ENCODE measurements around the gene ZFP1. TPM values are rescaled to one million over a fixed set of nuclear protein-coding genes. Genes with fewer than 3 reads are reported as not detected.

ZFP1 gene
- total RNA-seq, 1 donor from 2014 or later: 10.4 TPM

DNA sequence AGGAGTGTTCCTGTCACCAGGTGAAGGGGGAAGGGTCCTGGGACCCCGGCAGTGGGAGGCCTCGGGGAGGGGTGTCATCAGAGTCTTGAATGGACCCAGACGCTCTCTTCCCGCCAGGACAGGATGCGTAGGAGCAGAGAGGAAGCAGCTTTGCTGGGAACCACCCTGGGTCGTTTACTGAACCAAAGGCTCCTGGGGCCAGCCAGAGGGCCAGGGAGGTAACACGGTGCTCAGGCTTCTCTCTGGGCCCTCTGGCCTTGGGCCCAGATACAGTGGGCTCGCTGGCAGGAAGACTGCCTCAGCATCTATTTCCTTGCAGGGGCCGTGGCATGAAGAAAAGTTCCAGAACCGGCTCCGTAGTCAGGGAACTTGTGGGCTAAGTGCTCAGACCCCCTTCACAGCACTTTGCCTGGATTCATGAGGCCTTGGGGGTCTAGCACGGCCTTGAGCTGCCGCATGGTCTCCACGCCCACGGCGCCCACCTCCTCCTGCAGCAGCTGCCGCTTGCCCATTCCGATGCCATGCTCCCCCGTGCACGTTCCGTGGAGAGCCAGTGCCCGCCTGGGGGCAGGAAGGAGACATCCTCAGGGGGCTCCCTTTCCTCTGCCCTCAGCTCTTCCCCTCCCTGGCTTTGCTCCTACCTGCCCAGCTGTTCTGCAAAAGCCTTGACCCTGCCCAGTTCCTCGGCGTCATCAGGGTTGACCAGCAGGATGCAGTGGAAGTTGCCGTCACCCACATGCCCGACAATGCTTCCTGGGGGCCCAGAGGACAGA lies 36.2 kb upstream of the ZFP1 start:
- TF ChIP-seq, protein P1, sequence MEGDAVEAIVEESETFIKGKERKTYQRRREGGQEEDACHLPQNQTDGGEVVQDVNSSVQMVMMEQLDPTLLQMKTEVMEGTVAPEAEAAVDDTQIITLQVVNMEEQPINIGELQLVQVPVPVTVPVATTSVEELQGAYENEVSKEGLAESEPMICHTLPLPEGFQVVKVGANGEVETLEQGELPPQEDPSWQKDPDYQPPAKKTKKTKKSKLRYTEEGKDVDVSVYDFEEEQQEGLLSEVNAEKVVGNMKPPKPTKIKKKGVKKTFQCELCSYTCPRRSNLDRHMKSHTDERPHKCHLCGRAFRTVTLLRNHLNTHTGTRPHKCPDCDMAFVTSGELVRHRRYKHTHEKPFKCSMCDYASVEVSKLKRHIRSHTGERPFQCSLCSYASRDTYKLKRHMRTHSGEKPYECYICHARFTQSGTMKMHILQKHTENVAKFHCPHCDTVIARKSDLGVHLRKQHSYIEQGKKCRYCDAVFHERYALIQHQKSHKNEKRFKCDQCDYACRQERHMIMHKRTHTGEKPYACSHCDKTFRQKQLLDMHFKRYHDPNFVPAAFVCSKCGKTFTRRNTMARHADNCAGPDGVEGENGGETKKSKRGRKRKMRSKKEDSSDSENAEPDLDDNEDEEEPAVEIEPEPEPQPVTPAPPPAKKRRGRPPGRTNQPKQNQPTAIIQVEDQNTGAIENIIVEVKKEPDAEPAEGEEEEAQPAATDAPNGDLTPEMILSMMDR (IDR thresholded peaks at IDR 0.05): no peak
- intact Hi-C loops (cut with DNase I): loop anchor here (5.0 kb wide), 1 partner anchor 115 kb away; the partner anchor contains the start of gene ZNRF1
- DNase-seq (peak; percentile 63), ATAC-seq (no peak)
- Histone ChIP-seq H3K4me3 (peak overlapping the region; percentile 8), H3K4me1 (peaks cover 75% of the 10 kb centered on the region), H3K27me3 (ENCODE audit: low read depth) (no peaks in the 10 kb centered on the region), H3K9me3 (no peaks in the 10 kb centered on the region), H3K36me3 (no peaks in the 10 kb centered on the region), H3K27ac (peak overlapping the region; percentile 74)

DNA sequence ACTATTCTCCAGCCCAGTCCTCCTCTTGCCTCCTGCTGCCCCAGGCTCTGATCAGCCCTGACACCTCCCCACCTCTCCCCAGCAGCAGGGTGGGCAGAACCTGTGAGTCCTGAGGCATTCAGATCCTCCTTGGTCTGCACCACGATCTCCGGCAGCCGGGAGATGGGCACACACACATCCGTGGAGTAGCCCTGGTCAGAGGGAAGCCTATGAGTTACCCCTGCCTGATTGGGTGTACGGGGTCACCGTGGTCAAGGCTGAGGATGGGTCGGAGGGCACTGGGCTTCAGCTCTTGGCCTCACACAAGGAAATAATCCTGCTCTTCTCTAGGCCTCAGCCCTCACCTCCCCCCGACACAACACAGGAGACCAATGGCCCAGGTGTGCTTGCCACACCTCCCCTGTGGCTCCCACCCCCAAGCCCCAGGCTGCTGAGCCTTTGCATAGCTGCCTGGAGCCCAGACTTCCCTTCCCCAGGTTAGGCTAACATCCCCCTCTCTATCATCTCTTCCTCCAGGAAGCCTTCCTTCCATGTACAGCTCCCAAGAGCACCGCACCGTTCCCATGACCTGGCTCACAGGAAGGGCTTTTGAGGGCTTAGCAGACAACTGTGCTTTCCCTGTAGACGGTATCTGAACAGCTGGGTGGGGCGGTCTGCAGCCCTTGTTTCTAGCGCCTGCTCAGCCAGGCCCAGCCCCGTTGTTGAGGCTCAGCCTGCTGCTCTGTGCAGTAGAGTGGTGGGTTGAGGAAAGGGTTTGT lies 35.4 kb upstream of the ZFP1 start:
- Histone ChIP-seq H3K4me1 (peaks cover 71% of the 10 kb centered on the region), H3K4me3 (no peak overlapping the region), H3K27ac (peak overlapping the region; percentile 74), H3K27me3 (ENCODE audit: low read depth) (no peaks in the 10 kb centered on the region), H3K9me3 (no peaks in the 10 kb centered on the region), H3K36me3 (no peaks in the 10 kb centered on the region)
- intact Hi-C loops (cut with DNase I): loop anchor here (5.0 kb wide), 1 partner anchor 116 kb away; the partner anchor contains the start of gene ZNRF1
- TF ChIP-seq, protein P1 (IDR thresholded peaks at IDR 0.05): no peak
- DNase-seq (no peak), ATAC-seq (no peak)

DNA sequence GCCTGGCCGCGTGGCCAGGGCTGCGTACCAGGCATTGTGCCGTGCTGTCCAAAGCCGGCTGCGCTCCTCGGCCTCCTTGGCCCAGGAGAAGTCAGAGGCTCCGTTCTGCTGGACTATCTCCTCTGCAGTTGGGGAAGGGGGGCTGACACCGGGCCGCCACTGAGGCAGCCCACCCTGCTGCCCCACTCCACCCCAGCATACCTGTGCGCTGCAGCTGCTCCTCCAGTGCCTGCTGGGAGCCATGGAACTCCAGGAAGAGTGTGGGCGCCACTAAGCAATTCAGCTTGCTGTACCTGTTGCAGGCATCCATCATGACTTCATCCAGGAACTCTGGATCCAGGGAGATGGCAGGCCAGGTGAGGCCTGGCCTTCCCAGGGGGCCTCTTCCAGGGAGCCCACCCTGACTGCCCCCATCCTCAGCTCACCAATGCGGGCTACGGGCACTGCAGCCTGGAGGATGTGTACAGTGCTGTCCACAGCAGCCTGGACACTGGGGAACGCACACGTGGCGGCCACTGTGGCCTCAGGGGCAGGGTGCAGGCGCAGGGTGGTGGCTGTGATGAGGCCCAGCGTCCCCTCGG lies 34.7 kb upstream of the ZFP1 start:
- DNase-seq: no peak
- H3K27me3 ChIP-seq (ENCODE audit: low read depth): no peaks in the 10 kb centered on the region
- no peak overlapping the region for H3K27ac ChIP-seq
- ATAC-seq: no peak
- no peaks in the 10 kb centered on the region for H3K36me3 ChIP-seq
- intact Hi-C loops (cut with DNase I): loop anchor here (5.0 kb wide), 1 partner anchor 116 kb away; the partner anchor contains the start of gene ZNRF1
- H3K4me1 ChIP-seq: peaks cover 66% of the 10 kb centered on the region
- H3K4me3 ChIP-seq: no peak overlapping the region
- no peaks in the 10 kb centered on the region for H3K9me3 ChIP-seq
- TF ChIP-seq, protein P1 (IDR thresholded peaks at IDR 0.05): no peak

DNA sequence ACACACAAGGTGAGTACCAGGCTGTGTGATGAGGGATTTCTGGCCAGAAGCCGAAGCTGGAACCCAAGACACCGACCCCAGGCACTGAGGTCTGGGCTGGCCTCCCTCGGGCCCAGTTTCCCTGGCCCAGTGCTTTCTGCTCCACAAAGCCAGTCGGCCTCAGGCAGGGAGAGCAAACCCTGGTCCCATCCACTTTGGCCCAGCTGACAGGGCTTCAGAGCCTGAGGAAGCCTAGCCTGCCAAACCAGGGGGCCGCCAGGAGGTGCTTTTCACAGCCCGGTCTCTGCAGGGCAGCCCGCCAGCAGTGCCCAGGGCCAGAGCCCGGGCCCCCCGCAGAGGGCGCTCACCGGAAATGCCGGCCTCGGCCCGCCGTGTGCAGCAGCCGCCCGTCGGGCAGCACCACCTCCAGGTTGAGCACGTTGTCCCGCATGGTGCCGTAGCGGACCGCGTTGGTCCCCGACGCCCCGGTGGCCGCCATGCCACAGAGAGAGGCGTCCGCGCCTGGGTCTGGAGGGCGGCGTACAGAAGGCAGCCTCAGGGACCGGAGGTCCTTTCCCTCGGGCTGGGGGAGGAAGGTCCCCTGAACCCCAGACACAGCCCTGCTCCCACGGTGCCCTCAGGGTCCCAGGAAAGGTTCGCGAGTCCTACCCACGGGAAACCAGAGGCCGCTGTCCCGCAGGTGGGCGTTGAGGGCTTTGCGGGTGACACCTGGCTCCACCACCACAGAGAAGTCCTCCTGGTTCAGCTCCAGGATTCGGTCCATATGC lies 34.0 kb upstream of the ZFP1 start:
- no peaks in the 10 kb centered on the region for H3K9me3 ChIP-seq
- peaks cover 58% of the 10 kb centered on the region for H3K4me1 ChIP-seq
- no peak overlapping the region for H3K4me3 ChIP-seq
- TF ChIP-seq, protein P1 (IDR thresholded peaks at IDR 0.05): no peak
- H3K36me3 ChIP-seq: no peaks in the 10 kb centered on the region
- no peaks in the 10 kb centered on the region for H3K27me3 ChIP-seq (ENCODE audit: low read depth)
- no peak for DNase-seq
- intact Hi-C loops (cut with DNase I): loop anchor here (5.0 kb wide), 1 partner anchor 117 kb away; the partner anchor contains the start of gene ZNRF1
- ATAC-seq: no peak
- H3K27ac ChIP-seq: no peak overlapping the region
